ENCODE results near the gene CPT1A.

Gene CPT1A

GRCh38 chr11:68766786-68767185 is 74.9 kb downstream of the CPT1A start:
- Histone ChIP-seq H3K36me3 (ENCODE audit: control insufficient read depth in 5 of 5, insufficient read depth in 5 of 5, low read length in 5 of 5) (peaks cover 0 to 87% (median 54%) of the 10 kb centered on the region in 5 donors), H3K27me3 (ENCODE audit: control insufficient read depth in 5 of 5, insufficient read depth in 4 of 5, low read length in 5 of 5) (no peaks in the 10 kb centered on the region), H3K9me3 (ENCODE audit: control insufficient read depth in 5 of 5, low read length in 5 of 5) (no peaks in the 10 kb centered on the region), H3K4me3 (ENCODE audit: low read depth in 1 of 5, low read length in 5 of 5) (no peak overlapping the region), H3K9ac (ENCODE audit: low read length in 5 of 5) (no peak overlapping the region), H3K27ac (ENCODE audit: low read depth, low read length) (no peak overlapping the region), H3K4me1 (ENCODE audit: control insufficient read depth in 5 of 5, insufficient read depth in 5 of 5, low read length in 5 of 5) (no peaks in the 10 kb centered on the region)

GRCh38 chr11:68764746-68765145 is 77.0 kb downstream of the CPT1A start:
- Histone ChIP-seq H3K4me1 (ENCODE audit: control insufficient read depth in 5 of 5, insufficient read depth in 5 of 5, low read length in 5 of 5) (no peaks in the 10 kb centered on the region), H3K9me3 (ENCODE audit: control insufficient read depth in 5 of 5, low read length in 5 of 5) (no peaks in the 10 kb centered on the region), H3K4me3 (ENCODE audit: low read depth in 1 of 5, low read length in 5 of 5) (no peak overlapping the region), H3K27me3 (ENCODE audit: control insufficient read depth in 5 of 5, insufficient read depth in 4 of 5, low read length in 5 of 5) (no peaks in the 10 kb centered on the region), H3K9ac (ENCODE audit: low read length in 5 of 5) (no peak overlapping the region), H3K36me3 (ENCODE audit: control insufficient read depth in 5 of 5, insufficient read depth in 5 of 5, low read length in 5 of 5) (peaks cover 0 to 85% (median 50%) of the 10 kb centered on the region in 5 donors), H3K27ac (ENCODE audit: low read depth, low read length) (no peak overlapping the region)

- no peaks in the 10 kb centered on the region for H3K27me3 ChIP-seq (ENCODE audit: control insufficient read depth in 5 of 5, insufficient read depth in 4 of 5, low read length in 5 of 5)
- H3K4me3 ChIP-seq (ENCODE audit: low read depth in 1 of 5, low read length in 5 of 5): no peak overlapping the region
- H3K4me1 ChIP-seq (ENCODE audit: control insufficient read depth in 5 of 5, insufficient read depth in 5 of 5, low read length in 5 of 5): no peaks in the 10 kb centered on the region
- H3K27ac ChIP-seq (ENCODE audit: low read depth, low read length): no peak overlapping the region
- H3K9ac ChIP-seq (ENCODE audit: low read length in 5 of 5): no peak overlapping the region
- H3K36me3 ChIP-seq (ENCODE audit: control insufficient read depth in 5 of 5, insufficient read depth in 5 of 5, low read length in 5 of 5): peaks cover 0 to 84% (median 50%) of the 10 kb centered on the region in 5 donors
- no peaks in the 10 kb centered on the region for H3K9me3 ChIP-seq (ENCODE audit: control insufficient read depth in 5 of 5, low read length in 5 of 5)
Observed at GRCh38 chr11:68763926-68764657, 77.6 kb downstream of the CPT1A start.

- Histone ChIP-seq H3K4me1 (ENCODE audit: control insufficient read depth in 5 of 5, insufficient read depth in 5 of 5, low read length in 5 of 5) (no peaks in the 10 kb centered on the region), H3K4me3 (ENCODE audit: low read depth in 1 of 5, low read length in 5 of 5) (no peak overlapping the region), H3K9me3 (ENCODE audit: control insufficient read depth in 5 of 5, low read length in 5 of 5) (no peaks in the 10 kb centered on the region), H3K9ac (ENCODE audit: low read length in 5 of 5) (no peak overlapping the region), H3K27me3 (ENCODE audit: control insufficient read depth in 5 of 5, insufficient read depth in 4 of 5, low read length in 5 of 5) (no peaks in the 10 kb centered on the region), H3K36me3 (ENCODE audit: control insufficient read depth in 5 of 5, insufficient read depth in 5 of 5, low read length in 5 of 5) (peaks cover 0 to 84% (median 52%) of the 10 kb centered on the region in 5 donors), H3K27ac (ENCODE audit: low read depth, low read length) (no peak overlapping the region)
Observed at GRCh38 chr11:68763181-68763721, 78.5 kb downstream of the CPT1A start.

GRCh38 chr11:68762481-68762880 is 79.2 kb downstream of the CPT1A start:
- peaks cover 0 to 91% (median 57%) of the 10 kb centered on the region in 5 donors for H3K36me3 ChIP-seq (ENCODE audit: control insufficient read depth in 5 of 5, insufficient read depth in 5 of 5, low read length in 5 of 5)
- H3K27ac ChIP-seq (ENCODE audit: low read depth, low read length): no peak overlapping the region

GRCh38 chr11:68761801-68762200 is 79.9 kb downstream of the CPT1A start:
- Histone ChIP-seq H3K4me3 (ENCODE audit: low read depth in 1 of 5, low read length in 5 of 5) (no peak overlapping the region), H3K9me3 (ENCODE audit: control insufficient read depth in 5 of 5, low read length in 5 of 5) (no peaks in the 10 kb centered on the region), H3K27ac (ENCODE audit: low read depth, low read length) (no peak overlapping the region), H3K27me3 (ENCODE audit: control insufficient read depth in 5 of 5, insufficient read depth in 4 of 5, low read length in 5 of 5) (no peaks in the 10 kb centered on the region), H3K4me1 (ENCODE audit: control insufficient read depth in 5 of 5, insufficient read depth in 5 of 5, low read length in 5 of 5) (no peaks in the 10 kb centered on the region), H3K36me3 (ENCODE audit: control insufficient read depth in 5 of 5, insufficient read depth in 5 of 5, low read length in 5 of 5) (peaks cover 0 to 91% (median 61%) of the 10 kb centered on the region in 5 donors), H3K9ac (ENCODE audit: low read length in 5 of 5) (no peak overlapping the region)

More at GRCh38 chr11:68762481-68762880, 79.2 kb downstream of the CPT1A start:
- Histone ChIP-seq H3K27me3 (ENCODE audit: control insufficient read depth in 5 of 5, insufficient read depth in 4 of 5, low read length in 5 of 5) (no peaks in the 10 kb centered on the region), H3K4me1 (ENCODE audit: control insufficient read depth in 5 of 5, insufficient read depth in 5 of 5, low read length in 5 of 5) (no peaks in the 10 kb centered on the region), H3K9ac (ENCODE audit: low read length in 5 of 5) (no peak overlapping the region), H3K4me3 (ENCODE audit: low read depth in 1 of 5, low read length in 5 of 5) (no peak overlapping the region), H3K9me3 (ENCODE audit: control insufficient read depth in 5 of 5, low read length in 5 of 5) (no peaks in the 10 kb centered on the region)

GRCh38 chr11:68759991-68760390 is 81.7 kb downstream of the CPT1A start:
- peaks cover 0 to 88% (median 69%) of the 10 kb centered on the region in 5 donors for H3K36me3 ChIP-seq (ENCODE audit: control insufficient read depth in 5 of 5, insufficient read depth in 5 of 5, low read length in 5 of 5)
- H3K4me3 ChIP-seq (ENCODE audit: low read depth in 1 of 5, low read length in 5 of 5): no peak overlapping the region
- no peaks in the 10 kb centered on the region for H3K9me3 ChIP-seq (ENCODE audit: control insufficient read depth in 5 of 5, low read length in 5 of 5)
- H3K27me3 ChIP-seq (ENCODE audit: control insufficient read depth in 5 of 5, insufficient read depth in 4 of 5, low read length in 5 of 5): no peaks in the 10 kb centered on the region
- H3K9ac ChIP-seq (ENCODE audit: low read length in 5 of 5): no peak overlapping the region
- no peaks in the 10 kb centered on the region for H3K4me1 ChIP-seq (ENCODE audit: control insufficient read depth in 5 of 5, insufficient read depth in 5 of 5, low read length in 5 of 5)
- no peak overlapping the region for H3K27ac ChIP-seq (ENCODE audit: low read depth, low read length)

GRCh38 chr11:68757711-68758110 is 84.0 kb downstream of the CPT1A start:
- H3K4me3 ChIP-seq (ENCODE audit: low read depth in 1 of 5, low read length in 5 of 5): no peak overlapping the region
- no peaks in the 10 kb centered on the region for H3K9me3 ChIP-seq (ENCODE audit: control insufficient read depth in 5 of 5, low read length in 5 of 5)
- no peaks in the 10 kb centered on the region for H3K27me3 ChIP-seq (ENCODE audit: control insufficient read depth in 5 of 5, insufficient read depth in 4 of 5, low read length in 5 of 5)
- H3K27ac ChIP-seq (ENCODE audit: low read depth, low read length): no peak overlapping the region
- H3K36me3 ChIP-seq (ENCODE audit: control insufficient read depth in 5 of 5, insufficient read depth in 5 of 5, low read length in 5 of 5): peaks cover 0 to 71% (median 58%) of the 10 kb centered on the region in 5 donors
- H3K9ac ChIP-seq (ENCODE audit: low read length in 5 of 5): no peak overlapping the region
- H3K4me1 ChIP-seq (ENCODE audit: control insufficient read depth in 5 of 5, insufficient read depth in 5 of 5, low read length in 5 of 5): no peaks in the 10 kb centered on the region

- Histone ChIP-seq H3K9ac (ENCODE audit: low read length in 5 of 5) (no peak overlapping the region), H3K4me1 (ENCODE audit: control insufficient read depth in 5 of 5, insufficient read depth in 5 of 5, low read length in 5 of 5) (peaks cover 0 to 3% (median 0%) of the 10 kb centered on the region in 5 donors), H3K9me3 (ENCODE audit: control insufficient read depth in 5 of 5, low read length in 5 of 5) (no peaks in the 10 kb centered on the region), H3K27ac (ENCODE audit: low read depth, low read length) (no peak overlapping the region), H3K4me3 (ENCODE audit: low read depth in 1 of 5, low read length in 5 of 5) (no peak overlapping the region), H3K36me3 (ENCODE audit: control insufficient read depth in 5 of 5, insufficient read depth in 5 of 5, low read length in 5 of 5) (peaks cover 0 to 57% (median 44%) of the 10 kb centered on the region in 5 donors), H3K27me3 (ENCODE audit: control insufficient read depth in 5 of 5, insufficient read depth in 4 of 5, low read length in 5 of 5) (no peaks in the 10 kb centered on the region)
Observed at GRCh38 chr11:68756171-68756766, 85.4 kb downstream of the CPT1A start.

GRCh38 chr11:68753300-68753699 is 88.4 kb downstream of the CPT1A start:
- Histone ChIP-seq H3K4me3 (ENCODE audit: low read depth in 1 of 5, low read length in 5 of 5) (no peak overlapping the region), H3K36me3 (ENCODE audit: control insufficient read depth in 5 of 5, insufficient read depth in 5 of 5, low read length in 5 of 5) (peaks cover 0 to 32% (median 24%) of the 10 kb centered on the region in 5 donors)

More at GRCh38 chr11:68753300-68753699, 88.4 kb downstream of the CPT1A start:
- Histone ChIP-seq H3K27ac (ENCODE audit: low read depth, low read length) (no peak overlapping the region), H3K9me3 (ENCODE audit: control insufficient read depth in 5 of 5, low read length in 5 of 5) (no peaks in the 10 kb centered on the region), H3K27me3 (ENCODE audit: control insufficient read depth in 5 of 5, insufficient read depth in 4 of 5, low read length in 5 of 5) (no peaks in the 10 kb centered on the region), H3K4me1 (ENCODE audit: control insufficient read depth in 5 of 5, insufficient read depth in 5 of 5, low read length in 5 of 5) (peaks cover 4 to 21% (median 16%) of the 10 kb centered on the region in 5 donors), H3K9ac (ENCODE audit: low read length in 5 of 5) (no peak overlapping the region)

All from subcutaneous abdominal adipose tissue (tissue), 5 donors.